Lower leg skin (tissue), 4 donors: ENCODE measurements around the gene ACAP1. TPM values are rescaled to one million over a fixed set of nuclear protein-coding genes. Genes with fewer than 3 reads are reported as not detected.
A peak's percentile ranks its signal among the peaks of the same experiment; 100 is the strongest.

Experiments used
- DNase-seq, 2 donors: peaks; one replicate each; pipeline ENCODE4 v3.0.0-alpha.2; 2019; ENCODE audit warnings: low spot score in 2 of 2
- H3K4me3 ChIP-seq: fragments of 200-600 bp; sonication (generic); 2 replicates; pipeline ENCODE4 v1.5.1; 2017; ENCODE audit warnings: mild to moderate bottlenecking, low read depth; ENCODE audit not compliant: poor library complexity, severe bottlenecking
- POLR2A ChIP-seq, 2 donors: fragments of 450-650 bp; IDR thresholded peaks; one replicate each; pipeline ENCODE4 v1.6.1; 2016 to 2017; ENCODE audit warnings: antibody characterized with exemption in 2 of 2, mild to moderate bottlenecking in 1 of 2, moderate library complexity in 1 of 2
- WGBS, 2 donors: methylation state at CpG; one replicate each; pipeline ENCODE4 v1.1.5; 2018; 5-methylcytosine and 5-hydroxymethylcytosine counted together
- intact Hi-C: fragments of 100-400 bp; cut with DNase I; formaldehyde crosslinking; loops from one replicate; pipeline ENCODE4 v1.15.0; 2023; ENCODE audit warnings: low total_unique reads
- total RNA-seq, 4 donors: library from RNA; depleted of rRNA; stranded (reverse); fragments of >200 nt; gene quantifications; one replicate each; pipeline ENCODE4 v1.1.0, GENCODE V29; 2016
- TF ChIP-seq, protein P1 (sequence below), 3 donors: fragments of 450-650 bp; IDR thresholded peaks; one replicate each; pipeline ENCODE4 v1.5.1; 2016; ENCODE audit warnings: antibody characterized with exemption in 3 of 3, mild to moderate bottlenecking in 3 of 3, moderate library complexity in 2 of 3

Gene ACAP1
- total RNA-seq, 4 donors from 2014 or later: 2.9 to 5.6 (median 3.8) TPM

DNA sequence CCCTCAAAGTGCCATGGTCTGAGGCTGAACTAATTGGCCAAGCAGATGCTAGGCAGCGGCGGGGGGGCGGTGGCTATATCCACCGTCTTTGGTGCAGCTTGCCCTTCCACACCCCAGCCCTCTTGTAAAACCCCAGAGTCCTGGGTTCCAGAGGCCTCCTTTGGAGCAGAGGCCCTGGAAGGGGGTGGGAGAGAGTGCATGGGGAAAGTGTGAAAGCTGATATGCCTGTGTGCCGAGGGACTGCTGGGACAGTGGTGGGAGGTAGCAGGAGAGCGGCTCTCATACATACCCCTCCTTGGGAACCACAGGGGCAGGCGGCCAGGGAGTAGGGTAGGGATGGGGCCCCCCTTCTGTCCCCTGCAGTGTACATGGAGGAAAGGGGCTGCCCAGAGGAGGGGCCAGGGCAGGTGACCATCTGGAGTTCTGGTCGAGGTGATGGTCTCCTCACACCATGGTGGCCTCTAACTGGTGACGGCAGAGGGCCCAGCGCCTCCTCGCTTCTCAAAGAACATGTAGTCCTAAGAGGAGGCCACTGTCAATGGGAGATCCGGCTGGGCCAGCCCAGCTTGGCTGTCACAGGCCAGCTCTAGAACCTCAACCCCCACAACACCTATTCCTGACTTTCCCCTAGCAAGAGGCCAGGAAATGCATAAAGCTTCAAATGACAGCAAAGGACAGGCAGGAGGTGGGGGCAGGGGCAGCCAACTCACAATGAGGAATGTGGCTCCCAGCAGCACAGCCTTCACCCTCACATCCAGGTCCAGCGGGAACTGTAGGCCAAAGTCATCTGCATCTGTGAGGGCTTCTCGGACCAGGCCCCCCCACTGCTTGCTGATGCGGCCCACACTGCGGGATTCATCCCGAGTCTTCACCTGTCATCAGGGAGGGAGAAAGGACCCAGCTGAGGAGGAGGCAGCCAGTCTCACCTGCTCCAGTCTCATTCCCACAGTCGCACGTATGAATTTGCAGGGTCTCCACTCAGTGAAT is 53.9 kb downstream of the ACAP1 start:
- no peak overlapping the region for H3K4me3 ChIP-seq
- WGBS, 2 donors: 82 to 91% methylated on average over 19 of the region's 19 CpGs
- intact Hi-C loops: no loop called here
- DNase-seq: no peak
- TF ChIP-seq, protein P1, sequence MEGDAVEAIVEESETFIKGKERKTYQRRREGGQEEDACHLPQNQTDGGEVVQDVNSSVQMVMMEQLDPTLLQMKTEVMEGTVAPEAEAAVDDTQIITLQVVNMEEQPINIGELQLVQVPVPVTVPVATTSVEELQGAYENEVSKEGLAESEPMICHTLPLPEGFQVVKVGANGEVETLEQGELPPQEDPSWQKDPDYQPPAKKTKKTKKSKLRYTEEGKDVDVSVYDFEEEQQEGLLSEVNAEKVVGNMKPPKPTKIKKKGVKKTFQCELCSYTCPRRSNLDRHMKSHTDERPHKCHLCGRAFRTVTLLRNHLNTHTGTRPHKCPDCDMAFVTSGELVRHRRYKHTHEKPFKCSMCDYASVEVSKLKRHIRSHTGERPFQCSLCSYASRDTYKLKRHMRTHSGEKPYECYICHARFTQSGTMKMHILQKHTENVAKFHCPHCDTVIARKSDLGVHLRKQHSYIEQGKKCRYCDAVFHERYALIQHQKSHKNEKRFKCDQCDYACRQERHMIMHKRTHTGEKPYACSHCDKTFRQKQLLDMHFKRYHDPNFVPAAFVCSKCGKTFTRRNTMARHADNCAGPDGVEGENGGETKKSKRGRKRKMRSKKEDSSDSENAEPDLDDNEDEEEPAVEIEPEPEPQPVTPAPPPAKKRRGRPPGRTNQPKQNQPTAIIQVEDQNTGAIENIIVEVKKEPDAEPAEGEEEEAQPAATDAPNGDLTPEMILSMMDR (IDR thresholded peaks at IDR 0.05): no peak
- TF ChIP-seq POLR2A (IDR thresholded peaks at IDR 0.05): no peak

DNA sequence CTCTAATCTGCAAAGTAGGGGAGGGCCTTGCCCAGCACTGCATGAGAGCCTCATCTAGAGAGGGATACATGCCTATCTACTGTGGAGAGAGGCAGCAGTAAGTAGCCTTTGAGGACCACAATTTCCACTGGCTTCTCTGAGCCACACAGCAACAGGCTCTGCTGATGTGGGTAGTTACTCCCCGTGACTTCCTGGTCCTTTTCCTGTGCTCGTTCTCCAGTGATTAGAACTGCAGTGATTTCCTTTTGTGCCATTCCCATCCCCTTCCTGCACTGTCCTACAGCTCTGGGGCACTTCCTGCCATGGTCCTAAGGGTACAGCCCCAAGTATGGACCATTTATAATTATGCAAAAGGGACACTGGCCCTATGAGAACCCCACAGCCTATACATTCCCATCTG is 55.0 kb downstream of the ACAP1 start:
- TF ChIP-seq, protein P1 (IDR thresholded peaks at IDR 0.05): no peak
- TF ChIP-seq POLR2A (IDR thresholded peaks at IDR 0.05): no peak
- no peak overlapping the region for H3K4me3 ChIP-seq
- WGBS, 2 donors: 59 to 80% methylated on average over 2 of the region's 2 CpGs
- intact Hi-C loops: no loop called here
- no peak for DNase-seq

DNA sequence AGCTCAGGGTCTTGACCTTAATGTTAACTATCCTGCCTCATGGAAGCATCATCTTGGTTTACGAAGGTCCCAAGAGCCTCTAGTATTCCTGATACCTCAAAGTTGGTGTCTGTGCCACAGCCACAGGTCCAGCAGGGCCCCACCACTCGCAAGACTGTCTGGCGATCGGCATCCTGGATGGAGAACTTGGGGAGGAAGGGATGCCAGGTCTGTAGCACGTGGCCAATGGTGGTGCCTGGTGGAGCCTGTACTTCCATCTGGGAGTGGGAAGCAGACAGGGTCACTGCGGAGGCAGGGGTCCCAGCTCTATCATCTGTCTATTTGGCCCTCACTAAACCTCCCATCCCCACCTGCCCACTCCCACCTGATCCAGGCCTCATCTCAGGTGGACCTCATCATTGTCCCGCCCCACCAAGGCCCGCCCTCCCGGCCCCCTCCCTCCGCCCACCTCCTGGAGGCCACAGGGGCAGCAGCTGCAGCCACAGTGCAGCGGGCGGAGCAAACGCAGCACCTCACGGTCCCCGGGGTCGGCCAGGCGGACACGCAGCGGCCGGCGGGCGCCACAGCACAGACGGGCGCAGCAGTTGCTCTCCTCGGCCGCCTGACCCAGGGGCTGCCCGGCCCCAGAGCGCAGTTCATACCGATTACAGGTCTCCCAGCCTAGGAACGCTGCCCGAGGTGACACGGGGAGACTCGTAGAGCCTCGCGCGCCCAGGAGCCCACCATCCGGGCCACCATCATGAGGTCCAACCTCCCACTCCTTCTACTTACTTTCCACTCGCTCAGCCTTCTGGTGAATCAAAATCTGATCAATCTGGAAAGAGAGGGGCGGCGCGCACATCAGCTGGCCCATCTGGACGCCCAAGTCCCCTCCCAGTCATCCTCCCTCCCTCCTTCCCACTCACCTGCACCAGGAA is 56.6 kb downstream of the ACAP1 start:
- intact Hi-C loops: no loop called here
- TF ChIP-seq, protein P1 (IDR thresholded peaks at IDR 0.05): no peak
- TF ChIP-seq POLR2A (IDR thresholded peaks at IDR 0.05): no peak
- DNase-seq: no peak
- 77 to 81% methylated on average over 31 to 37 of the region's 42 CpGs for WGBS, 2 donors
- no peak overlapping the region for H3K4me3 ChIP-seq

DNA sequence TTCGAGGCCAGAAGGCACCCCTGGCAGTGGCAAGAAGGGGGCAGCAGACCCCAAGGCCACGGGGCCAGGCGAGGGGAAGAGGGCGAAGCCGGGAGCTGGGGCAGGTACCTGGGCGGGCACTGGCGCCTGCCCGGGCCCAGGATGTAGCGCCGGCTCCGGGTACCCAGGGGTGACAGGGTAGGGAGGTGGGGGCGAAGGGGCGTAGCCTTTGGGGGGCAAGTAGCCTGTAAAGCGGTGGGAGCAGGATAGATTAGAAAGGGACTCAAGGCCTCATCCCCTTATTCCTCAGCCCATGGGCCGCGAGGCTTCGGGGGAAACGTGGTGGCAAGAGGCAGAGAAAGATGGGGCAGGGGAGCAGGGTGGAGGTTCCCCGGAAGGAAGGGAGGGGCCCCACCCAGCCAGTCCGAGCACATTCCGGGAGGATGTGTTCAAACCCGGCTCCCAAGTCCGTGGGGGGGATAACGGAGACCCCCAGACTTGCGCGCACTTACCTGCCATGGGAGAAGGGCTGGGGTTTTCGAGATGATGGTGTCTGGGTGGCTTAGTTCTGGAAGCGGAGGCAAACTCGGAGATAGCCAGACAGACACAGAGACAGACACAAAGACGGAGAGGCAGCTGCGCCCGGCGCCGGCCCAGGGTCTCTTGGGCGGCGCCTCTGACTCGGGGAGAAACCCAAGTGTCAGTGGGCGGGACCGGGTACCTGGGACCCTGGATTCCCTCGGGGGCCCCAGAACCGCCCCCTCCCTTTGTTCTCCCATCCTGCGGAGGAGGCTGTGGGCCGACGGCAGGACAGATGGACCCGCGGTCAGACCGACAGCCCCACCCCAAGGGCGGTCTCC is 57.5 kb downstream of the ACAP1 start:
- intact Hi-C loops: no loop called here
- peak overlapping the region; percentile 61 for H3K4me3 ChIP-seq
- no peak for DNase-seq
- TF ChIP-seq, protein P1 (IDR thresholded peaks at IDR 0.05): no peak
- TF ChIP-seq POLR2A (IDR thresholded peaks at IDR 0.05): no peak
- WGBS, 2 donors: 5 to 9% methylated on average over 29 to 48 of the region's 48 CpGs
